CD14-positive monocyte (primary cell): ENCODE measurements around the gene SLC29A1. TPM values are rescaled to one million over a fixed set of nuclear protein-coding genes. Genes with fewer than 3 reads are reported as not detected.

ENCODE experiments used
- DNase-seq, 3 donors: peaks; one replicate each; pipeline ENCODE4 v3.0.0-alpha.2; 2011 to 2022
- H2AFZ ChIP-seq: 2 replicates; pipeline ENCODE4 v1.6.0; 2012; ENCODE audit warnings: mild to moderate bottlenecking, low read depth, low read length, inconsistent platforms; ENCODE audit not compliant: insufficient read depth, poor library complexity, severe bottlenecking
- H3K27ac ChIP-seq, 2 donors: 1 replicate in 1 of 2; 2 replicates in 1 of 2; pipeline ENCODE4 v1.5.1; 2012 to 2013; ENCODE audit warnings: low read length in 2 of 2, control low read depth in 1 of 2, inconsistent platforms in 1 of 2, low read depth in 1 of 2, mild to moderate bottlenecking in 1 of 2
- H3K27me3 ChIP-seq, 2 donors: one replicate each; pipeline versions ENCODE4 v1.6.0 to v1.6.1; 2011 to 2013; ENCODE audit warnings: low read length in 2 of 2; ENCODE audit not compliant: control insufficient read depth in 2 of 2, insufficient read depth in 2 of 2
- H3K36me3 ChIP-seq, 2 donors: replicated peaks in 1 of 2; 1 replicate in 1 of 2; 2 replicates in 1 of 2; pipeline versions ENCODE4 v1.5.1 to v1.6.1; 2012 to 2013; ENCODE audit warnings: low read length in 2 of 2, control low read depth in 1 of 2, inconsistent platforms in 1 of 2, mild to moderate bottlenecking in 1 of 2; ENCODE audit not compliant: insufficient read depth in 2 of 2, control insufficient read depth in 1 of 2
- H3K4me1 ChIP-seq, 2 donors: 1 replicate in 1 of 2; 2 replicates in 1 of 2; pipeline versions ENCODE4 v1.5.1 to v1.6.1; 2012 to 2013; ENCODE audit warnings: low read length in 2 of 2, control low read depth in 1 of 2, inconsistent platforms in 1 of 2, mild to moderate bottlenecking in 1 of 2, moderate library complexity in 1 of 2; ENCODE audit not compliant: insufficient read depth in 2 of 2, control insufficient read depth in 1 of 2
- H3K4me2 ChIP-seq: replicated peaks from 2 replicates; pipeline ENCODE3; 2012; ENCODE audit warnings: low read length, moderate library complexity, mild to moderate bottlenecking; ENCODE audit not compliant: poor library complexity, severe bottlenecking; ENCODE audit errors: extremely low read depth
- H3K4me3 ChIP-seq, 3 experiments: fragments of 200-600 bp in 1 of 3; sonication (generic) in 1 of 3; replicated peaks in 1 of 3; 1 replicate in 2 of 3; 2 replicates in 1 of 3; pipeline ENCODE4 v1.5.1; 2011 to 2013; ENCODE audit warnings: low read length in 3 of 3, mild to moderate bottlenecking in 3 of 3, control low read depth in 2 of 3, low read depth in 2 of 3, inconsistent platforms in 1 of 3, moderate library complexity in 1 of 3
- H3K79me2 ChIP-seq: 2 replicates; pipeline ENCODE4 v1.6.0; 2012; ENCODE audit warnings: mild to moderate bottlenecking, control low read depth, inconsistent platforms, low read length, moderate library complexity; ENCODE audit not compliant: insufficient read depth
- H3K9ac ChIP-seq: 2 replicates; pipeline ENCODE4 v1.6.0; 2017; ENCODE audit warnings: low read length, mild to moderate bottlenecking; ENCODE audit not compliant: insufficient read depth, poor library complexity, severe bottlenecking
- H3K9me3 ChIP-seq, 2 donors: replicated peaks in 1 of 2; 1 replicate in 1 of 2; 2 replicates in 1 of 2; pipeline versions ENCODE4 v1.5.1 to v1.6.1; 2012 to 2013; ENCODE audit warnings: low read length in 2 of 2, control low read depth in 1 of 2; ENCODE audit not compliant: control insufficient read depth in 1 of 2, insufficient read depth in 1 of 2
- H4K20me1 ChIP-seq: 2 replicates; pipeline ENCODE4 v1.6.0; 2012; ENCODE audit warnings: mild to moderate bottlenecking, low read length, control low read depth, moderate library complexity; ENCODE audit not compliant: insufficient read depth
- H3K27ac Mint-ChIP-seq, 7 donors: one replicate each; pipeline ENCODE4 v1.8.0; 2020; ENCODE audit warnings: mild to moderate bottlenecking in 7 of 7, mixed read lengths in 7 of 7, moderate library complexity in 6 of 7, inconsistent platforms in 2 of 7
- H3K27me3 Mint-ChIP-seq, 3 donors: one replicate each; pipeline ENCODE4 v1.8.0; 2021 to 2022; ENCODE audit warnings: low read depth in 3 of 3, mild to moderate bottlenecking in 3 of 3, mixed read lengths in 3 of 3, moderate library complexity in 3 of 3, inconsistent platforms in 1 of 3
- H3K36me3 Mint-ChIP-seq, 2 donors: one replicate each; pipeline ENCODE4 v1.8.0; 2020; ENCODE audit warnings: mixed read lengths in 2 of 2, inconsistent platforms in 1 of 2, mild to moderate bottlenecking in 1 of 2
- H3K4me1 Mint-ChIP-seq: one replicate; pipeline ENCODE4 v1.8.0; 2020; ENCODE audit warnings: mild to moderate bottlenecking, mixed read lengths
- H3K4me3 Mint-ChIP-seq, 2 donors: one replicate each; pipeline ENCODE4 v1.8.0; 2020; ENCODE audit warnings: mild to moderate bottlenecking in 2 of 2, mixed read lengths in 2 of 2, moderate library complexity in 1 of 2
- H3K9me3 Mint-ChIP-seq, 7 donors: one replicate each; pipeline ENCODE4 v1.8.0; 2020 to 2022; ENCODE audit warnings: mixed read lengths in 7 of 7, mild to moderate bottlenecking in 6 of 7, moderate library complexity in 6 of 7, inconsistent platforms in 2 of 7
- CTCF ChIP-seq: fragments of 200-600 bp; IDR thresholded peaks from one replicate; pipeline ENCODE4 v1.8.0; 2022; ENCODE audit warnings: antibody characterized with exemption, mild to moderate bottlenecking
- WGBS: methylation state at CpG from one replicate; pipeline ENCODE4 v1.1.5; 2013; ENCODE audit warnings: missing lambda C conversion rate; ENCODE audit not compliant: insufficient coverage; 5-methylcytosine and 5-hydroxymethylcytosine counted together
- intact Hi-C, 2 donors: fragments of 100-400 bp; cut with micrococcal nuclease; formaldehyde crosslinking; loops; one replicate each; pipeline versions ENCODE4 v1.15.0 to v1.15.1; 2023
- polyA plus RNA-seq, 3 donors: library from polyadenylated mRNA; depleted of rRNA in 1 of 3; unstranded in 2 of 3; stranded (reverse) in 1 of 3; fragments of 300-500 nt in 2 of 3; fragments of >200 nt in 1 of 3; fragmentation: Illumina TruSeq in 2 of 3; gene quantifications; 1 replicate in 2 of 3; 2 replicates in 1 of 3; pipeline ENCODE4 v1.2.3, GENCODE V29; 2012 to 2021

The SLC29A1 gene
- polyA plus RNA-seq, 3 donors: 14.3 to 23.2 (median 15.0) TPM

- no peaks in the 10 kb centered on the region for H3K36me3 Mint-ChIP-seq
- no peaks in the 10 kb centered on the region for H3K27me3 Mint-ChIP-seq
- no peak for TF ChIP-seq CTCF
- Histone ChIP-seq H3K4me3 (no peak overlapping the region), H3K27ac (no peak overlapping the region), H3K4me2 (peak overlapping the region; percentile 35), H3K9me3 (no peaks in the 10 kb centered on the region), H3K4me1 (peaks cover 17 to 22% of the 10 kb centered on the region in 2 donors), H4K20me1 (no peaks in the 10 kb centered on the region), H3K9ac (no peak overlapping the region), H2AFZ (no peak overlapping the region), H3K36me3 (no peaks in the 10 kb centered on the region), H3K79me2 (no peaks in the 10 kb centered on the region), H3K27me3 (no peaks in the 10 kb centered on the region)
- peaks cover 18% of the 10 kb centered on the region for H3K4me1 Mint-ChIP-seq
- 56% methylated on average over 1 of the region's 3 CpGs for WGBS
- no peak overlapping the region for H3K4me3 Mint-ChIP-seq
- peak overlapping the region in 5 of 7 donors; percentile 21 to 69 (median 43) for H3K27ac Mint-ChIP-seq
- peak in 1 of 3 donors; percentile 48 for DNase-seq
- no peaks in the 10 kb centered on the region for H3K9me3 Mint-ChIP-seq
- intact Hi-C loops: no loop called here
Observed at GRCh38 chr6:44211284-44211683, 12.1 kb upstream of the SLC29A1 start.

GRCh38 chr6:44214307-44214706 lies 9.1 kb upstream of the SLC29A1 start:
- TF ChIP-seq CTCF: no peak
- Histone ChIP-seq H2AFZ (no peak overlapping the region), H3K4me3 (no peak overlapping the region), H3K79me2 (no peaks in the 10 kb centered on the region), H3K9me3 (no peaks in the 10 kb centered on the region), H3K27ac (no peak overlapping the region), H3K4me1 (peaks cover 47 to 52% of the 10 kb centered on the region in 2 donors), H3K36me3 (no peaks in the 10 kb centered on the region), H3K4me2 (no peak overlapping the region), H3K9ac (no peak overlapping the region), H3K27me3 (no peaks in the 10 kb centered on the region), H4K20me1 (no peaks in the 10 kb centered on the region)
- peaks cover 44% of the 10 kb centered on the region for H3K4me1 Mint-ChIP-seq
- no peak overlapping the region for H3K4me3 Mint-ChIP-seq
- H3K27ac Mint-ChIP-seq: no peak overlapping the region
- H3K27me3 Mint-ChIP-seq: peaks cover 0 to 2% (median 0%) of the 10 kb centered on the region in 3 donors
- intact Hi-C loops: no loop called here
- H3K9me3 Mint-ChIP-seq: no peaks in the 10 kb centered on the region
- no peaks in the 10 kb centered on the region for H3K36me3 Mint-ChIP-seq
- WGBS: 100% methylated on average over 2 of the region's 6 CpGs
- DNase-seq: no peak
